ENCODE results near the gene DVL1.

- TF ChIP-seq, protein P1, sequence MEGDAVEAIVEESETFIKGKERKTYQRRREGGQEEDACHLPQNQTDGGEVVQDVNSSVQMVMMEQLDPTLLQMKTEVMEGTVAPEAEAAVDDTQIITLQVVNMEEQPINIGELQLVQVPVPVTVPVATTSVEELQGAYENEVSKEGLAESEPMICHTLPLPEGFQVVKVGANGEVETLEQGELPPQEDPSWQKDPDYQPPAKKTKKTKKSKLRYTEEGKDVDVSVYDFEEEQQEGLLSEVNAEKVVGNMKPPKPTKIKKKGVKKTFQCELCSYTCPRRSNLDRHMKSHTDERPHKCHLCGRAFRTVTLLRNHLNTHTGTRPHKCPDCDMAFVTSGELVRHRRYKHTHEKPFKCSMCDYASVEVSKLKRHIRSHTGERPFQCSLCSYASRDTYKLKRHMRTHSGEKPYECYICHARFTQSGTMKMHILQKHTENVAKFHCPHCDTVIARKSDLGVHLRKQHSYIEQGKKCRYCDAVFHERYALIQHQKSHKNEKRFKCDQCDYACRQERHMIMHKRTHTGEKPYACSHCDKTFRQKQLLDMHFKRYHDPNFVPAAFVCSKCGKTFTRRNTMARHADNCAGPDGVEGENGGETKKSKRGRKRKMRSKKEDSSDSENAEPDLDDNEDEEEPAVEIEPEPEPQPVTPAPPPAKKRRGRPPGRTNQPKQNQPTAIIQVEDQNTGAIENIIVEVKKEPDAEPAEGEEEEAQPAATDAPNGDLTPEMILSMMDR (IDR thresholded peaks at IDR 0.05 in 2 of 3, conservative IDR thresholded peaks at IDR 0.05 in 1 of 3; ENCODE audit: control insufficient read depth in 2 of 3, extremely low read depth in 1 of 3, insufficient read depth in 1 of 3, low read depth in 3 of 3, low read length in 3 of 3) = no peak
- TF ChIP-seq, protein P2, sequence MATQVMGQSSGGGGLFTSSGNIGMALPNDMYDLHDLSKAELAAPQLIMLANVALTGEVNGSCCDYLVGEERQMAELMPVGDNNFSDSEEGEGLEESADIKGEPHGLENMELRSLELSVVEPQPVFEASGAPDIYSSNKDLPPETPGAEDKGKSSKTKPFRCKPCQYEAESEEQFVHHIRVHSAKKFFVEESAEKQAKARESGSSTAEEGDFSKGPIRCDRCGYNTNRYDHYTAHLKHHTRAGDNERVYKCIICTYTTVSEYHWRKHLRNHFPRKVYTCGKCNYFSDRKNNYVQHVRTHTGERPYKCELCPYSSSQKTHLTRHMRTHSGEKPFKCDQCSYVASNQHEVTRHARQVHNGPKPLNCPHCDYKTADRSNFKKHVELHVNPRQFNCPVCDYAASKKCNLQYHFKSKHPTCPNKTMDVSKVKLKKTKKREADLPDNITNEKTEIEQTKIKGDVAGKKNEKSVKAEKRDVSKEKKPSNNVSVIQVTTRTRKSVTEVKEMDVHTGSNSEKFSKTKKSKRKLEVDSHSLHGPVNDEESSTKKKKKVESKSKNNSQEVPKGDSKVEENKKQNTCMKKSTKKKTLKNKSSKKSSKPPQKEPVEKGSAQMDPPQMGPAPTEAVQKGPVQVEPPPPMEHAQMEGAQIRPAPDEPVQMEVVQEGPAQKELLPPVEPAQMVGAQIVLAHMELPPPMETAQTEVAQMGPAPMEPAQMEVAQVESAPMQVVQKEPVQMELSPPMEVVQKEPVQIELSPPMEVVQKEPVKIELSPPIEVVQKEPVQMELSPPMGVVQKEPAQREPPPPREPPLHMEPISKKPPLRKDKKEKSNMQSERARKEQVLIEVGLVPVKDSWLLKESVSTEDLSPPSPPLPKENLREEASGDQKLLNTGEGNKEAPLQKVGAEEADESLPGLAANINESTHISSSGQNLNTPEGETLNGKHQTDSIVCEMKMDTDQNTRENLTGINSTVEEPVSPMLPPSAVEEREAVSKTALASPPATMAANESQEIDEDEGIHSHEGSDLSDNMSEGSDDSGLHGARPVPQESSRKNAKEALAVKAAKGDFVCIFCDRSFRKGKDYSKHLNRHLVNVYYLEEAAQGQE (IDR thresholded peaks at IDR 0.05; ENCODE audit: low read depth, low read length) = peak; percentile 86
- TF ChIP-seq NR2F1 (conservative IDR thresholded peaks at IDR 0.05) (no peak), POLR2AphosphoS5 (IDR thresholded peaks at IDR 0.05; ENCODE audit: low read length) (no peak), BMI1 (IDR thresholded peaks at IDR 0.05; ENCODE audit: borderline replicate concordance) (no peak), POLR2A (IDR thresholded peaks at IDR 0.05; ENCODE audit: low read depth, low read length) (no peak; the same call in 1 of the 2 replicates), MYC (IDR thresholded peaks at IDR 0.05; ENCODE audit: insufficient read depth, insufficient read length, insufficient replicate concordance, low read length, severe bottlenecking) (no peak), CHD2 (IDR thresholded peaks at IDR 0.05; ENCODE audit: borderline replicate concordance, low read depth, low read length) (no peak), SIX5 (IDR thresholded peaks at IDR 0.05; ENCODE audit: low read depth, low read length, severe bottlenecking) (no peak), BCL11A (IDR thresholded peaks at IDR 0.05; ENCODE audit: low read depth, low read length) (no peak)
- TF ChIP-seq, protein P3, sequence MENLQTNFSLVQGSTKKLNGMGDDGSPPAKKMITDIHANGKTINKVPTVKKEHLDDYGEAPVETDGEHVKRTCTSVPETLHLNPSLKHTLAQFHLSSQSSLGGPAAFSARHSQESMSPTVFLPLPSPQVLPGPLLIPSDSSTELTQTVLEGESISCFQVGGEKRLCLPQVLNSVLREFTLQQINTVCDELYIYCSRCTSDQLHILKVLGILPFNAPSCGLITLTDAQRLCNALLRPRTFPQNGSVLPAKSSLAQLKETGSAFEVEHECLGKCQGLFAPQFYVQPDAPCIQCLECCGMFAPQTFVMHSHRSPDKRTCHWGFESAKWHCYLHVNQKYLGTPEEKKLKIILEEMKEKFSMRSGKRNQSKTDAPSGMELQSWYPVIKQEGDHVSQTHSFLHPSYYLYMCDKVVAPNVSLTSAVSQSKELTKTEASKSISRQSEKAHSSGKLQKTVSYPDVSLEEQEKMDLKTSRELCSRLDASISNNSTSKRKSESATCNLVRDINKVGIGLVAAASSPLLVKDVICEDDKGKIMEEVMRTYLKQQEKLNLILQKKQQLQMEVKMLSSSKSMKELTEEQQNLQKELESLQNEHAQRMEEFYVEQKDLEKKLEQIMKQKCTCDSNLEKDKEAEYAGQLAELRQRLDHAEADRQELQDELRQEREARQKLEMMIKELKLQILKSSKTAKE (IDR thresholded peaks at IDR 0.05; ENCODE audit: low read depth, poor library complexity, severe bottlenecking) = no peak
Observed at GRCh38 chr1:1334835-1335234, 14.4 kb downstream of the DVL1 start.
